Keratinocyte (primary cell): Measurements from ENCODE around the gene HK1. TPM values are rescaled to one million over a fixed set of nuclear protein-coding genes. Genes with fewer than 3 reads are reported as not detected.
A peak's percentile ranks its signal among the peaks of the same experiment; 100 is the strongest.

Source experiments
- DNase-seq: peaks from one replicate; pipeline ENCODE4 v3.0.0-alpha.2; 2011; ENCODE audit warnings: low read depth, missing footprints, low spot score
- FAIRE-seq: peaks from 2 replicates; lab custom pipeline; 2011; peaks lifted over from hg19 to GRCh38; lab: Jason Lieb, UNC
- H2AFZ ChIP-seq: 2 replicates; pipeline ENCODE4 v1.6.0; 2012; ENCODE audit warnings: low read length, control low read depth, inconsistent platforms; ENCODE audit not compliant: control insufficient read depth
- H3K27ac ChIP-seq: 2 replicates; pipeline ENCODE4 v1.5.1; 2011; ENCODE audit warnings: low read length; ENCODE audit not compliant: control insufficient read depth, insufficient read depth
- H3K27me3 ChIP-seq: 3 replicates; pipeline ENCODE4 v1.6.0; 2011; ENCODE audit warnings: low read length; ENCODE audit not compliant: control insufficient read depth, insufficient read depth; ENCODE audit errors: extremely low read depth
- H3K36me3 ChIP-seq, 2 experiments: 2 replicates in 1 of 2; 3 replicates in 1 of 2; pipeline ENCODE4 v1.5.1; 2011; ENCODE audit warnings: low read length in 2 of 2, mild to moderate bottlenecking in 1 of 2; ENCODE audit not compliant: control insufficient read depth in 2 of 2, insufficient read depth in 2 of 2; ENCODE audit errors: extremely low read depth in 1 of 2
- H3K4me1 ChIP-seq: 3 replicates; pipeline ENCODE4 v1.5.1; 2011; ENCODE audit warnings: low read length; ENCODE audit not compliant: control insufficient read depth, insufficient read depth; ENCODE audit errors: extremely low read depth
- H3K4me2 ChIP-seq: 3 replicates; pipeline ENCODE4 v1.6.0; 2011; ENCODE audit warnings: low read depth, low read length; ENCODE audit not compliant: control insufficient read depth, insufficient read depth; ENCODE audit errors: extremely low read depth
- H3K4me3 ChIP-seq, 3 experiments: fragments of 200-600 bp in 1 of 3; sonication (generic) in 1 of 3; 2 replicates in 2 of 3; 3 replicates in 1 of 3; pipeline ENCODE4 v1.5.1; 2011 to 2016; ENCODE audit warnings: low read length in 3 of 3, mild to moderate bottlenecking in 3 of 3, control low read depth in 2 of 3, inconsistent platforms in 1 of 3, low read depth in 1 of 3, mixed read lengths in 1 of 3, mixed run types in 1 of 3, moderate library complexity in 1 of 3; ENCODE audit not compliant: control insufficient read depth in 2 of 3, insufficient read depth in 2 of 3; ENCODE audit errors: extremely low read depth in 1 of 3
- H3K79me2 ChIP-seq: 2 replicates; pipeline ENCODE4 v1.6.0; 2012; ENCODE audit warnings: low read length; ENCODE audit not compliant: control insufficient read depth, insufficient read depth
- H3K9ac ChIP-seq: 3 replicates; pipeline ENCODE4 v1.6.0; 2011; ENCODE audit warnings: low read length; ENCODE audit not compliant: control insufficient read depth, insufficient read depth; ENCODE audit errors: extremely low read depth
- H3K9me1 ChIP-seq: 3 replicates; pipeline ENCODE4 v1.6.0; 2011; ENCODE audit warnings: low read length; ENCODE audit not compliant: control insufficient read depth, insufficient read depth; ENCODE audit errors: extremely low read depth
- H3K9me3 ChIP-seq: 2 replicates; pipeline ENCODE4 v1.5.1; 2012; ENCODE audit warnings: low read depth, low read length; ENCODE audit not compliant: control insufficient read depth
- H4K20me1 ChIP-seq: 3 replicates; pipeline ENCODE4 v1.6.0; 2011; ENCODE audit warnings: low read length; ENCODE audit not compliant: control insufficient read depth, insufficient read depth; ENCODE audit errors: extremely low read depth
- EZH2 ChIP-seq: IDR thresholded peaks from one replicate; pipeline ENCODE4 v1.6.1; 2012; ENCODE audit warnings: inconsistent platforms, mild to moderate bottlenecking, low read length, moderate library complexity
- dilution Hi-C: fragments of 300-500 bp; cut with MboI; formaldehyde crosslinking; loops from one replicate; pipeline ENCODE4 v1.7.0; 2020; ENCODE audit warnings: low sequenced_read_pairs; ENCODE audit not compliant: extremely low pct_ligation_motif_present
- polyA plus RNA-seq, 5 experiments: library from polyadenylated mRNA; depleted of rRNA in 3 of 5; stranded (reverse) in 3 of 5; stranded (forward) in 1 of 5; unstranded in 1 of 5; fragments of >200 nt; gene quantifications; 1 replicate in 1 of 5; 2 replicates in 3 of 5; 3 replicates in 1 of 5; pipeline versions ENCODE4 v1.2.1 to v1.2.3, GENCODE V29; 2011 to 2012; ENCODE audit warnings: missing spikeins in 2 of 5, low read depth in 1 of 5, low replicate concordance in 1 of 5
- TF ChIP-seq, protein P1 (sequence below), 3 experiments: IDR thresholded peaks in 1 of 3; conservative IDR thresholded peaks in 1 of 3; optimal IDR thresholded peaks in 1 of 3; 2 replicates in 2 of 3; 3 replicates in 1 of 3; pipeline versions ENCODE3 to v1.5.1; 2011; ENCODE audit warnings: low read length in 3 of 3, mild to moderate bottlenecking in 3 of 3, moderate library complexity in 2 of 3, control low read depth in 1 of 3, inconsistent platforms in 1 of 3; ENCODE audit not compliant: insufficient read depth in 2 of 3; ENCODE audit errors: extremely low read depth in 1 of 3

The HK1 gene
- polyA plus RNA-seq, 1 donor (not counting 4 experiments of a cell fraction or from before 2014, with no cell fraction given) = 106 TPM

DNA sequence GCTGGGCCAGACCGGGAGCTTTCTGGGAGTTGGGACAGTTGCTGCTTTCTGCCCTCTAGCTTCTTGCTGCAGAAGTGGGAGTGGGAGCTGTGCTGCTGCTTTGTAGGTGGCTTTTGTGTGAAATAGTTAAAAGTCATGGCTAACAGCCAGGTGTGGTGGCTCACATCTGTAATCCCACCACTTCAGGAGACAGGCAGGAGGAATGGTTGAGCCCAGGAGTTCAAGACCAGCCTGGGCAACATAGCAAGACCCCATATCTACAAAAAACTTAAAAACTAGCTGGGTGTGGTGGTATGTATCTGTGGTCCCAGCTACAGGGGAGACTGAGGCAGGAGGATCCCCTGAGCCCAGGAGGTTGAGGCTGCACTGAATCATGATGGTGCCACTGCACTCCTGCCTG is 124.8 kb downstream of the HK1 start:
- dilution Hi-C loops = no loop called here
- Histone ChIP-seq H3K4me3 (no peak overlapping the region), H3K4me1 (peaks cover 20% of the 10 kb centered on the region), H4K20me1 (peaks cover 3% of the 10 kb centered on the region), H3K27ac (no peak overlapping the region), H3K9me3 (no peaks in the 10 kb centered on the region), H3K9ac (no peak overlapping the region), H3K36me3 (peaks cover 18 to 23% of the 10 kb centered on the region in 2 experiments), H3K9me1 (peaks cover 4% of the 10 kb centered on the region), H3K4me2 (no peak overlapping the region), H2AFZ (no peak overlapping the region), H3K79me2 (no peaks in the 10 kb centered on the region), H3K27me3 (no peaks in the 10 kb centered on the region)
- no peak for TF ChIP-seq EZH2
- TF ChIP-seq, protein P1, sequence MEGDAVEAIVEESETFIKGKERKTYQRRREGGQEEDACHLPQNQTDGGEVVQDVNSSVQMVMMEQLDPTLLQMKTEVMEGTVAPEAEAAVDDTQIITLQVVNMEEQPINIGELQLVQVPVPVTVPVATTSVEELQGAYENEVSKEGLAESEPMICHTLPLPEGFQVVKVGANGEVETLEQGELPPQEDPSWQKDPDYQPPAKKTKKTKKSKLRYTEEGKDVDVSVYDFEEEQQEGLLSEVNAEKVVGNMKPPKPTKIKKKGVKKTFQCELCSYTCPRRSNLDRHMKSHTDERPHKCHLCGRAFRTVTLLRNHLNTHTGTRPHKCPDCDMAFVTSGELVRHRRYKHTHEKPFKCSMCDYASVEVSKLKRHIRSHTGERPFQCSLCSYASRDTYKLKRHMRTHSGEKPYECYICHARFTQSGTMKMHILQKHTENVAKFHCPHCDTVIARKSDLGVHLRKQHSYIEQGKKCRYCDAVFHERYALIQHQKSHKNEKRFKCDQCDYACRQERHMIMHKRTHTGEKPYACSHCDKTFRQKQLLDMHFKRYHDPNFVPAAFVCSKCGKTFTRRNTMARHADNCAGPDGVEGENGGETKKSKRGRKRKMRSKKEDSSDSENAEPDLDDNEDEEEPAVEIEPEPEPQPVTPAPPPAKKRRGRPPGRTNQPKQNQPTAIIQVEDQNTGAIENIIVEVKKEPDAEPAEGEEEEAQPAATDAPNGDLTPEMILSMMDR (optimal IDR thresholded peaks at IDR 0.05 in 1 of 3, IDR thresholded peaks at IDR 0.05 in 1 of 3, conservative IDR thresholded peaks at IDR 0.05 in 1 of 3; ENCODE audit: extremely low read depth in 1 of 3, insufficient read depth in 2 of 3, low read length in 3 of 3) = peak in 2 of 3 experiments; percentile 10 to 13
- DNase-seq (no peak), FAIRE-seq (no peak)

GRCh38 chr10:69403519-69403918 is 125.2 kb downstream of the HK1 start:
- no peaks in the 10 kb centered on the region for H3K27me3 ChIP-seq
- DNase-seq (no peak), FAIRE-seq (no peak)
- H3K9me3 ChIP-seq = no peaks in the 10 kb centered on the region
- no peaks in the 10 kb centered on the region for H3K79me2 ChIP-seq
- no peak overlapping the region for H3K9ac ChIP-seq
- no peak overlapping the region for H2AFZ ChIP-seq
- peaks cover 2% of the 10 kb centered on the region for H4K20me1 ChIP-seq
- TF ChIP-seq EZH2 = no peak
- TF ChIP-seq, protein P1 (optimal IDR thresholded peaks at IDR 0.05 in 1 of 3, IDR thresholded peaks at IDR 0.05 in 1 of 3, conservative IDR thresholded peaks at IDR 0.05 in 1 of 3; ENCODE audit: extremely low read depth in 1 of 3, insufficient read depth in 2 of 3, low read length in 3 of 3) = no peak
- peaks cover 4% of the 10 kb centered on the region for H3K9me1 ChIP-seq
- H3K4me3 ChIP-seq = no peak overlapping the region
- peaks cover 15 to 21% of the 10 kb centered on the region in 2 experiments for H3K36me3 ChIP-seq
- no peak overlapping the region for H3K4me2 ChIP-seq
- peaks cover 24% of the 10 kb centered on the region for H3K4me1 ChIP-seq
- H3K27ac ChIP-seq = no peak overlapping the region
- dilution Hi-C loops = no loop called here
